GM19455 (cell line): ENCODE data around the gene GANAB.
A peak's percentile ranks its signal among the peaks of the same experiment; 100 is the strongest.
"Not testable (repeated sequence)": the region's sequence is repeated elsewhere in the genome, so short reads cannot be mapped to it uniquely, and the experiment has no call there.

Experiments used
- ATAC-seq: cut with Tn5 transposase; IDR thresholded peaks from one replicate; pipeline ENCODE4 v1.9.1; 2021; ENCODE audit not compliant: unreplicated experiment

GANAB gene

GRCh38 chr11:62667460-62667859 lies 21.0 kb upstream of the GANAB start:
- ATAC-seq, result no peak

- ATAC-seq, result no peak
These were observed 20.0 kb upstream of the GANAB start for GRCh38 chr11:62666259-62666926.

GRCh38 chr11:62665599-62666258 lies 19.3 kb upstream of the GANAB start:
- ATAC-seq, result no peak

GRCh38 chr11:62665075-62665598 lies 18.7 kb upstream of the GANAB start, which contains the start of the genes C11orf98 and CSKMT:
TSS of gene C11orf98 (minus strand) at chr11:62665210. CDS start at chr11:62665169, 41 bp downstream.
TSS of gene CSKMT (plus strand) at chr11:62665312. CDS start at chr11:62665880, 568 bp downstream.
- ATAC-seq, result peak; percentile 81

- ATAC-seq, result peak; percentile 29
These were observed 18.1 kb upstream of the GANAB start for GRCh38 chr11:62664405-62665074.

GRCh38 chr11:62656796-62657429 lies 10.5 kb upstream of the GANAB start:
- ATAC-seq, result no peak

GRCh38 chr11:62654297-62654696 lies 7.9 kb upstream of the GANAB start:
- ATAC-seq, result no peak

GRCh38 chr11:62652161-62653006 lies 6.0 kb upstream of the GANAB start:
- ATAC-seq, result no peak

GRCh38 chr11:62650283-62650682 lies 3.9 kb upstream of the GANAB start:
- ATAC-seq, result not testable (repeated sequence)

GRCh38 chr11:62649486-62649885 lies 3.1 kb upstream of the GANAB start:
- no peak for ATAC-seq

GRCh38 chr11:62648967-62649364 lies 2.6 kb upstream of the GANAB start:
- no peak for ATAC-seq

- ATAC-seq, result no peak
These were observed 2.0 kb upstream of the GANAB start for GRCh38 chr11:62648185-62648966.

- no peak for ATAC-seq
These were observed 1.2 kb upstream of the GANAB start for GRCh38 chr11:62647609-62648005.

GRCh38 chr11:62646825-62647608 lies 604 bp upstream of the GANAB start:
- no peak for ATAC-seq

- no peak for ATAC-seq
These were observed 805 bp downstream of the GANAB start for GRCh38 chr11:62645671-62645945.

- ATAC-seq, result no peak
These were observed 2.2 kb downstream of the GANAB start for GRCh38 chr11:62644220-62644619.

- ATAC-seq, result no peak
These were observed 13.9 kb downstream of the GANAB start for GRCh38 chr11:62632492-62632891.

GRCh38 chr11:62627713-62628112 lies 18.7 kb downstream of the GANAB start:
- no peak for ATAC-seq

GRCh38 chr11:62622476-62623089 lies 23.8 kb downstream of the GANAB start:
- no peak for ATAC-seq
